GM04503 (cell line): Measurements from ENCODE around the gene CTDSP2.
"Not testable (repeated sequence)": the region's sequence is repeated elsewhere in the genome, so short reads cannot be mapped to it uniquely, and the experiment has no call there.

Source experiments
- DNase-seq: peaks from one replicate; pipeline ENCODE4 v3.0.0-alpha.2; 2012; ENCODE audit warnings: low read depth

CTDSP2 gene

GRCh38 chr12:57881475-57881874 lies 34.9 kb upstream of the CTDSP2 start:
- no peak for DNase-seq

- DNase-seq: not testable (repeated sequence)
Measured at GRCh38 chr12:57881035-57881434, 34.5 kb upstream of the CTDSP2 start.

- DNase-seq: no peak
Measured at GRCh38 chr12:57877876-57878275, 31.3 kb upstream of the CTDSP2 start.

- DNase-seq: no peak
Measured at GRCh38 chr12:57875753-57876547, 29.4 kb upstream of the CTDSP2 start.

GRCh38 chr12:57874166-57875108 lies 27.9 kb upstream of the CTDSP2 start:
- no peak for DNase-seq

DNA sequence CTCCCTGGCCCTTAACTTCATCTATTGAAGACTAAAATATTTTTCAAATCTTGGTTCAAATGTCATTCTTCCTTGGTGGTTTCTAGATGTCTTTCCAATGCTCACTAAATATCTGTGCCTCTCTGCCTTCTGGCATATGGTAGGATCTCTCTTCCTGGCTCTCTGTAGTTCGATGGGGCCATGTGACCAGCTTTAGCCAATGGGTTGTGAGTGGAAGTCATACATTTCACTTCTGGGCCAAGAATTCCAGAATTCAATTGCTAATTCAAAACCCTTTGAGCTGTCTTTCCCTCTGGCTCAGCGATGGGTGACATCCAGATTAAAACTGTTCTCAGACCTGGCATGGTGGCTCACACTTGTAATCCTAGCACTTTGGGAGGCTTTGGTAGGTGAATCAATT lies 25.8 kb upstream of the CTDSP2 start:
- DNase-seq: no peak

GRCh38 chr12:57869927-57870318 lies 23.4 kb upstream of the CTDSP2 start:
- DNase-seq: no peak

- no peak for DNase-seq
Measured at GRCh38 chr12:57869298-57869926, 22.9 kb upstream of the CTDSP2 start.

DNA sequence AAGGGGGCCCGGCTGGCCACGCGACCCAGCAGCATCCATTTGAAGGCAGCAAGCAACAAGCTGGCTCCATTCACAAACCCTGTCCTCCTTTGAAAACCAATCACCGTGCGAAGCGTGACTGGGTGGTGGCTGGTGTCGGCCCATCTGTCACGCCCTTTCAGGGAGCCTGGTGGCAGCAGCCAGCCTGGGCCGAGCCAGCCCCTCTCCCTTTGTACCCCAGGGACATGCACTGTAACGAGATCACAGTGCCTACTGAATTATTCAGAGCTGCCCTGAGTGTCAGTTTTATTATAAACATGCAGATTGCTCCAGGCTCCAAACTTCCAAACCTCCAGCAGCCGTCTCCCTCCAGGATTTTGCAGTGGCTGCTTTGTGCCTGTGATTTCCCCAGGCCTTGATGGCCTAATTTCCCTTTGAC lies 22.3 kb upstream of the CTDSP2 start:
- no peak for DNase-seq

GRCh38 chr12:57868221-57868620 lies 21.7 kb upstream of the CTDSP2 start:
- no peak for DNase-seq

- no peak for DNase-seq
Measured at GRCh38 chr12:57866308-57867019, 19.9 kb upstream of the CTDSP2 start.

GRCh38 chr12:57865084-57865751 lies 18.7 kb upstream of the CTDSP2 start:
- peak; percentile 43 for DNase-seq

DNA sequence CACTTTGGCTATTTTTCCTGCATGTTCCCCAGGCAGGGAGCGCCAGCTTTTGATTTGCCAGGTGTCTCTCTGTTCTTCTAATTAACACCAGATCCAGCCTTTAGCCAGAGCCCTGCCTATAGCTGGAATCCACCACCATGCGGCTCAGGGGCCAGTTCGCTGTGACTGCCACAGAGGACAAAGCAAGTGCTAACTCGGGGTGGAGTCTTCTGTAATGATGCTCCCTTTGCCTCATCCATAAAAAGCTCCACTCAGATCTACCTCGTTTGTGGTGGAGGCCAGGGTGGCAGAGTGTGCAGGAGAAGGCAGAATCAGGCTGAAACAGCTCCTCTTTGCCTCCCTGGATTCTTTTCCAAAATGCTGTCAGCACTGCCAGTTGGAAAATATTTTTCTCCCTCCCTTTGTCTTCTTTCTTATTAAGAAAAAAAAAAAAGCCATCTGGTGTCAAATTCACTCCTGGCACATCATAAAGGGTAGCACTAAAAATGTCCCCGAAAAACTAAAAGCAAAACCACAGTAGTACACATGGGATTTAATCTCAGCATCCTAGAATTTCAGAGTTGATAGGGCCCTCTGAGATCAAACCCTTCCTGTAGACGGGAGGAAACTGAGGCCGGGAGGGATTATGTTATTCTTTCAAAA lies 18.0 kb upstream of the CTDSP2 start:
- peak; percentile 41 for DNase-seq

DNA sequence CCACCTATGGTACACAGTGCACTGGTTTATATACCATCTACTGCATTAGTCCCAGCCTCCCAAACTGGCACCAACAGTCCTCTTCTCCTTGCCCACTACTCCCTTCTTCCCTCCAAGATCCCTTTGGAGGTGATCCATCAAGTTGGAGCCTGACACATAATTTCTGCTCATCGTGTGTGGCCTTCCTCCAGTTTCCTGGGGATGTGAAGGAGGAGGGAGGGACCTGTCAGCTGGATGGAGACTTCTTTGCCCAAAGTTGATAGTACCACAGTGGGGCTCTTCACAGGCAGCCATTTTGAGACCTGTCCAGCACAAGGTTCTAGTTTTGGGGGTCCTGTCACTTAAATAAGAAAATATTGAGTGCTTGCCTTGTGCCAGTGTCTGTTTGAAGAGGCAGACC lies 17.1 kb upstream of the CTDSP2 start:
- no peak for DNase-seq

DNA sequence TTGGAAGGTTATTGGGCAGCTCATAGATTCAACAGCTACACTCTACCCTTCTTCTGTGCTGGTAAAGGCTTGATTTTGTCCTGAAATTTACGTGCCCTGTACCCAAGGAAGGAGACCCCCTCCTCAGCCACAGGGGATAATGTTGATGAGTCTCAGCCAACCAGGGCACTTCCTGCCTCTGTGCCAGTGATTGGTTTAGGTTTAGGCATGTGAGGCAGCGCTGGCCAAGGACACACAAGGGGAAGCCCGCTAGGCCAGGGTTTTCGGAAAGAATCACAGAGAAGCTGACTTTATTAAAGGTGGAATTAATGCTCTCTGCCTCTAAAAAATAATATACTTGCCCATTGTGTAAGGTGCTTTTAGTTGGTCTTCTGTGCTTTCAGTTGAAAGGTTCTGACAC lies 15.4 kb upstream of the CTDSP2 start:
- DNase-seq: no peak

DNA sequence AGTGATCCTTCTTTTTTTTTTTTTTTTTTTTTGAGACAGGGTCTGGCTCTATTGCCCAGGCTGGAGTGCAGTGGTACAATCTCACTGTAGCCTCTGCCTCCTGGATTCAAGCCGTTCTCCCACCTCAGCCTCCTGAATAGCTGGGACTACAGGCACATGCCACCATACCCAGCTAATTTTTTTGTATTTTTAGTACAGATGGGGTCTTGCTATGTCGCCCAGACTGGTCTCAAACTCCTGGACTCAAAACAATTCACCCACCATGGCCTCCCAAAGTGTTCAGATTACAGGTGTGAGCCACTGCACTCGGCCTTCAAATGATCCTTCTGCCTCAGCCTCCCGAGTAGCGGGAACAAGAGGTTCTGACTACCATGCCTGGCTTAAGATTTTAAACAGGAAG lies 14.4 kb upstream of the CTDSP2 start:
- DNase-seq: not testable (repeated sequence)

- no peak for DNase-seq
Measured at GRCh38 chr12:57859121-57859520, 12.6 kb upstream of the CTDSP2 start.

DNA sequence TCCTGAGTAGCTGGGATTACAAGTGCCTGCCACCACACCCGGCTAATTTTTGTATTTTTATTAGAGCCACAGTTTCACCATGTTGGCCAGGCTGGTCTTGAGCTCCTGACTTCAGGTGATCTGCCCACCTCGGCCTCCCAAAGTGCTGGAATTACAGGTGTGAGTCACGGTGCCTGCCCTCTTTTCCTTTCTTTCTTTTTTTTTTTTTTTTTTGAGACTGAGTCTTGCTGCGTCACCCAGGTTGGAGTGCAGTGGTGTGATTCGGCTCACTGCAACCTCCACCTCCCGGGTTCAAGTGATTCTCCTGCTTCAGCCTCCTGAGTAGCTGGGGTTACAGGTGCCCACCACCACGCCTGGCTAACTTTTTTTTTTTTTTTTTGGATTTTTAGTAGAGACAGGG lies 11.6 kb upstream of the CTDSP2 start:
- DNase-seq: not testable (repeated sequence)

DNA sequence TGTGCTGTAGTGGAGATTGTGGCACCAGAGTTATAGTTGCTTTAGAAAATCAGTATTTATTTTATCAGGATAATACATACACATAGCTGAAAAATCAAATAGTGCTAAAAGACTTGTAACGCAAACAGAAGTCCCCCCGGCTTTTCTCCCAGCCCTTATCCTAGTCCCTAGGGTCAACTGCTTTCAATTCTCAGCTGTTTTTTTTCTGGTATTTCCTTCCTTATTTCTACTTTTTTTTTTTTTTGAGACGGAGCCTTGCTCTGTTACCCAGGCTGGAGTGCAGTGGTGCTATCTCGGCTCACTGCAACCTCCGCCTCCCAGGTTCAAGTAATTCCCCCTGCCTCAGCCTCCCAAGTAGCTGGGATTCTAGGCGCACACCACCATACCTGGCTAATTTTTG lies 8.4 kb upstream of the CTDSP2 start:
- no peak for DNase-seq

- DNase-seq: no peak
Measured at GRCh38 chr12:57853864-57854556, 7.5 kb upstream of the CTDSP2 start.
